SU-DHL-6 (cell line): ENCODE results near the gene OGDHL.

ENCODE experiments used
- H2AFZ ChIP-seq: fragments of 200-600 bp; sonication (generic); 2 replicates; pipeline ENCODE4 v1.6.1; 2014; ENCODE audit warnings: low read depth, mild to moderate bottlenecking, moderate library complexity, mixed read lengths, antibody characterized with exemption, low read length; ENCODE audit not compliant: severe bottlenecking
- H3F3A ChIP-seq: fragments of 200-600 bp; shearing (Covaris generic); 2 replicates; pipeline ENCODE4 v1.6.0; 2016; ENCODE audit warnings: antibody characterized with exemption, mild to moderate bottlenecking; ENCODE audit not compliant: insufficient read depth
- H3K27ac ChIP-seq: fragments of 200-600 bp; sonication (generic); 2 replicates; pipeline ENCODE4 v1.5.1; 2016; ENCODE audit warnings: low read depth, mild to moderate bottlenecking, low read length, moderate library complexity, mixed read lengths
- H3K27me3 ChIP-seq: fragments of 200-600 bp; sonication (generic), shearing (Covaris generic); 2 replicates; pipeline ENCODE4 v1.6.0; 2014; ENCODE audit warnings: mild to moderate bottlenecking, low read length
- H3K36me3 ChIP-seq: fragments of 200-600 bp; sonication (generic); 2 replicates; pipeline ENCODE4 v1.6.1; 2014; ENCODE audit warnings: mild to moderate bottlenecking, low read length, mixed read lengths
- H3K4me2 ChIP-seq: fragments of 300-600, 200-600 bp; shearing (Covaris generic), sonication (generic); 2 replicates; pipeline ENCODE4 v1.6.0; 2014; ENCODE audit warnings: low read length, low read depth, mild to moderate bottlenecking; ENCODE audit not compliant: poor library complexity, severe bottlenecking
- H3K4me3 ChIP-seq: fragments of 200-600 bp; sonication (generic); 2 replicates; pipeline ENCODE4 v1.5.1; 2014; ENCODE audit warnings: antibody characterized with exemption, low read length, mild to moderate bottlenecking, mixed read lengths; ENCODE audit not compliant: insufficient read depth, poor library complexity, severe bottlenecking
- H3K79me2 ChIP-seq: fragments of 200-600 bp; sonication (generic); 2 replicates; pipeline ENCODE4 v1.6.1; 2014; ENCODE audit warnings: mild to moderate bottlenecking, low read length, moderate library complexity; ENCODE audit not compliant: insufficient read depth
- H3K9ac ChIP-seq: fragments of 200-600 bp; sonication (generic); 2 replicates; pipeline ENCODE4 v1.7.0; 2014; ENCODE audit warnings: mild to moderate bottlenecking, low read length
- H3K9me2 ChIP-seq: fragments of 200-600 bp; sonication (generic); replicated peaks from 2 replicates; pipeline ENCODE4 v1.6.1; 2014; ENCODE audit warnings: low read length; ENCODE audit not compliant: insufficient read depth
- H3K9me3 ChIP-seq: fragments of 200-600 bp; sonication (generic); 2 replicates; pipeline ENCODE4 v1.6.1; 2014; ENCODE audit warnings: low read length, mixed read lengths; ENCODE audit not compliant: insufficient read depth
- H4K20me1 ChIP-seq: fragments of 200-600 bp; sonication (generic); 2 replicates; pipeline ENCODE4 v1.6.1; 2014; ENCODE audit warnings: low read depth, mild to moderate bottlenecking, antibody characterized with exemption, low read length, moderate library complexity, mixed read lengths
- CTCF ChIP-seq: fragments of 200-600 bp; sonication (generic); IDR thresholded peaks from one replicate; pipeline ENCODE4 v1.5.1; 2017; ENCODE audit warnings: antibody characterized with exemption, mild to moderate bottlenecking, low read length, moderate library complexity; ENCODE audit not compliant: insufficient read depth, poor library complexity, severe bottlenecking
- EZH2phosphoT487 ChIP-seq: fragments of 200-600 bp; sonication (generic), shearing (Covaris generic); conservative IDR thresholded peaks from 2 replicates; pipeline ENCODE4 v1.6.1; 2018; ENCODE audit warnings: mild to moderate bottlenecking, antibody characterized with exemption, low read length, moderate library complexity, mixed read lengths

OGDHL gene

GRCh38 chr10:49707585-49707984 is 54.5 kb downstream of the OGDHL start:
- H3F3A ChIP-seq, result no peaks in the 10 kb centered on the region
- H3K27me3 ChIP-seq, result no peaks in the 10 kb centered on the region
- H4K20me1 ChIP-seq, result no peaks in the 10 kb centered on the region
- no peaks in the 10 kb centered on the region for H3K9me3 ChIP-seq
- H3K4me2 ChIP-seq, result no peak overlapping the region
- H3K4me3 ChIP-seq, result no peak overlapping the region
- no peaks in the 10 kb centered on the region for H3K36me3 ChIP-seq
- H3K27ac ChIP-seq, result no peak overlapping the region
- H2AFZ ChIP-seq, result no peak overlapping the region
- H3K79me2 ChIP-seq, result no peaks in the 10 kb centered on the region
- H3K9me2 ChIP-seq, result no peaks in the 10 kb centered on the region
- TF ChIP-seq EZH2phosphoT487, result no peak
- TF ChIP-seq CTCF, result no peak
- H3K9ac ChIP-seq, result no peak overlapping the region

- Histone ChIP-seq H4K20me1 (no peaks in the 10 kb centered on the region), H3K9me2 (no peaks in the 10 kb centered on the region), H3K9me3 (no peaks in the 10 kb centered on the region), H3K27me3 (no peaks in the 10 kb centered on the region), H3F3A (no peaks in the 10 kb centered on the region), H3K27ac (no peak overlapping the region), H3K4me3 (no peak overlapping the region), H2AFZ (no peak overlapping the region), H3K4me2 (no peak overlapping the region), H3K36me3 (no peaks in the 10 kb centered on the region), H3K9ac (no peak overlapping the region), H3K79me2 (no peaks in the 10 kb centered on the region)
- TF ChIP-seq EZH2phosphoT487 (no peak), CTCF (no peak)
These were observed 61.1 kb downstream of the OGDHL start for GRCh38 chr10:49700997-49701396.

- no peak overlapping the region for H2AFZ ChIP-seq
- H3K4me2 ChIP-seq, result no peak overlapping the region
- no peaks in the 10 kb centered on the region for H3K27me3 ChIP-seq
- H3K36me3 ChIP-seq, result no peaks in the 10 kb centered on the region
- H3K79me2 ChIP-seq, result no peaks in the 10 kb centered on the region
- no peaks in the 10 kb centered on the region for H3K9me3 ChIP-seq
- no peaks in the 10 kb centered on the region for H3F3A ChIP-seq
- TF ChIP-seq CTCF (no peak), EZH2phosphoT487 (no peak)
- no peaks in the 10 kb centered on the region for H3K9me2 ChIP-seq
- no peaks in the 10 kb centered on the region for H4K20me1 ChIP-seq
- H3K4me3 ChIP-seq, result no peak overlapping the region
- H3K27ac ChIP-seq, result no peak overlapping the region
- H3K9ac ChIP-seq, result no peak overlapping the region
These were observed 61.9 kb downstream of the OGDHL start for GRCh38 chr10:49700211-49700610.

- Histone ChIP-seq H3K27me3 (no peaks in the 10 kb centered on the region), H3K9me2 (no peaks in the 10 kb centered on the region), H3K4me2 (no peak overlapping the region), H3K9me3 (no peaks in the 10 kb centered on the region), H3K79me2 (no peaks in the 10 kb centered on the region), H3F3A (no peaks in the 10 kb centered on the region), H4K20me1 (no peaks in the 10 kb centered on the region), H3K27ac (no peak overlapping the region), H2AFZ (no peak overlapping the region), H3K4me3 (no peak overlapping the region), H3K9ac (no peak overlapping the region), H3K36me3 (no peaks in the 10 kb centered on the region)
- TF ChIP-seq EZH2phosphoT487 (no peak), CTCF (no peak)
These were observed 63.4 kb downstream of the OGDHL start for GRCh38 chr10:49698679-49699078.
